GM21515 (cell line): ENCODE data around the gene PIGX.

Source experiments
- ATAC-seq: cut with Tn5 transposase; IDR thresholded peaks from one replicate; pipeline ENCODE4 v1.9.1; 2021; ENCODE audit not compliant: unreplicated experiment

The PIGX gene

DNA sequence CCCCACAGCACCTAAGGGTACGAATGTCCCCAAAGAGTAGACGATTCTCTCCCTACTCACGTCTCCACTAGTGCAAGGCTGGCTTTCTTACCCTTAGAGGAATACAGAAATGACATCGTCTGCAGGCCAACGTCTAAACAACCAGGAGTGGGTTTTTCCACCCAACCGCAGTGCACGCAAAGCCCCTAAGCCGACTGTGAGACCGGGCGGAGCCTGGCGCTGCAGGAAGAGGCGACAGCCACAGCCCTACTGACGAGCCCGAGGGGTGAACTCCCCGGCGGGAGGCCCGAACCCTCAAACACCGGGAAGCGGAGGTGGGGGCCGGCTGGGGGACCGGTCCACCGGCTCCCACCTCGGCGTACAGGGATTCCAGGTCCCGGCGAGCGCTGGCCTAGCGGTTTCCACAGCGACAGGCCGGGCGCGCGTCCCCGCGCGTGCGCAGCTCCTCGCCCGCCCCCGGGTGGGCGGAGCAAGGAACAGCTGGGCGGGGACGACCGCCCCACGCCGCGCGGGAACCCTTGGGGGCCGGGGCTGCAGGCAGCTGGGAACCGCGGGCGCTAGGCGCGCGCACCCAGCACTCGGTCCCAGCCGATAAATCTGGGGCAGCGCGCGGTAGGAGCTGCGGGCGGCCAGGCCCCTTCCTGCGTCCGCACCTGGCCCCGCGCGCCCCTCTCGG lies at the start of gene PIGX, which contains the start of gene CEP19:
TSS of gene PIGX (plus strand) at position 540 of the 676 bp plus-strand sequence.
TSS of gene CEP19 (minus strand) at position 413 of the 676 bp plus-strand sequence. CDS start 3,593 bp downstream, outside the sequence.
- peak; percentile 82 for ATAC-seq

DNA sequence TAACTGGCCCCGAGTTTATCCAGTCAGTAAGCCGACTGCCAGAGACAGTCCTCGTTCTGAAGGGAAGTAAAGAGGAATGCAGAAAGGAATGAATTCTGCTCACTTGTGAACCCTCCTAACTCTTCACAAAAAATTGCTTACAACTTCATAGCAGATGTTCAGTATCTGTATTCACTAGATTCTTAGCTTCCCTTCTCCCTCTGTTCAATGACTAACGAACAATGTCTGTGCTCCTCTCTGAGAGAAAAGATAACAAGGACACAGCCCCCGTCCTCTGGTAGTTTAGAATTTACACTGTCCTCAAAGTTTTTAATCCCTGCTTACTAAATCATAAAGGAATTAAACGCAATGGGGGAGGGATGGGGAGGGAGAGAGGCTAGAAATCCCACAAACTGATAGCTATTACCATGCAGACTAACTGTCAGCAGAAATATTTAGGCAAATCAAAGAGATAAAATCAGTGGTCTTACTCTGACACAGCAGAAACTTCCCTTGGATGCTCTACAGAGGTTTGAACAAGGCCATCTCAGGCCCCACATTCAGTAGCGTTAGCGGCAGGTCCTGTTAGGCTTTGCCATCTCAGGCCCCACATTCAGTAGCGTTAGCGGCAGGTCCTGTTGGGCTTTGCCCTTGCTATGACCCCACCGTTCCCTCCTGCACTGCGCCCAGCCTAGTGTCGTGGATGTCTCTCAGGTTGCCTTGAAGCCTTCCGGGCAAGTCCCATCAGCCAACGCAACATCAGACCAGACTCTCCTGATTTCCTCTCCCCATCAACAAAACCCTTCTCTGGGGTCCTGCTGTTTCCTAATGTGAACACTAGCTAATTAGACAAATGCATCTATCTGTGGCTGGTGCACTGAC lies 49.2 kb upstream of the PIGX start:
- no peak for ATAC-seq

DNA sequence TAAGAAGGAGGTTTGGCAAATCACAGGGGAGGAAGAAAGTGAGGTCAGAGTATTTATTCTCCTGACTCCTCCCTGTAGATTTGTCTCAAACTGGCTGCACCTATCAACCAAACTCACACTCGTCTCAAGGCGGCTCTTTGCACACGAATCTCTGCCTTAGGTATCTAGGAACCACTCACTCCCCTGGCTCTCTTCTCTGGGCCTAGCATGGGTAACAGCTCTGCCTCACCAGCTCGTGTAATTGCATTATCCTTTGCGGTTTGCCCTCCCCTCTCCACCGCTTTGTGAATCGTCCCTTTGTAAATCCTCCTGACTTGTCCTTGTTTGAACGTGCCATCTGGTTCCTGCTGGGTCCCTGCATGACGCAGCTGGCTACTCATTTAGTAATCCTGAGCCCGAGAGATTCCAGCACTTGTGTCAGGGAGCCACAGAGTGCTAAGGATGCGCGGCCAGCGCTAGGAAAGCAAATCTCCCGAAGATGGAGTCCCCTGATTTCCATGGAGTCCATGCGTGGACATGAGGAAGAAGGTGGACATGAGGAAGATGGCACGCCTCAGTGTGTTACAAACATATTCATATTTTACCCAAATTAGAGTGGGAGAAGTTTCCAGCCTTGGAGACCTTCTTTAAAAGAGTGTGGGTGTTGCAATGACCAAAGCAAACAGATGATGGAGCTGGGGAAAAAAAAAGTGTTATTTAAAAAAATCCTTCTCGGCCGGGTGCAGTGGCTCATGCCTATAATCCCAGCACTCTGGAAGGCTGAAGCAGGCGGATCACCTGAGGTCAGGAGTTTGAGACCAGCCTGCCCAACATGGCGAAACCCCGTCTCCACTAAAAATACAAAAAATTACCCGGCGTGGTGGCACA lies 45.9 kb upstream of the PIGX start:
- ATAC-seq, result no peak

DNA sequence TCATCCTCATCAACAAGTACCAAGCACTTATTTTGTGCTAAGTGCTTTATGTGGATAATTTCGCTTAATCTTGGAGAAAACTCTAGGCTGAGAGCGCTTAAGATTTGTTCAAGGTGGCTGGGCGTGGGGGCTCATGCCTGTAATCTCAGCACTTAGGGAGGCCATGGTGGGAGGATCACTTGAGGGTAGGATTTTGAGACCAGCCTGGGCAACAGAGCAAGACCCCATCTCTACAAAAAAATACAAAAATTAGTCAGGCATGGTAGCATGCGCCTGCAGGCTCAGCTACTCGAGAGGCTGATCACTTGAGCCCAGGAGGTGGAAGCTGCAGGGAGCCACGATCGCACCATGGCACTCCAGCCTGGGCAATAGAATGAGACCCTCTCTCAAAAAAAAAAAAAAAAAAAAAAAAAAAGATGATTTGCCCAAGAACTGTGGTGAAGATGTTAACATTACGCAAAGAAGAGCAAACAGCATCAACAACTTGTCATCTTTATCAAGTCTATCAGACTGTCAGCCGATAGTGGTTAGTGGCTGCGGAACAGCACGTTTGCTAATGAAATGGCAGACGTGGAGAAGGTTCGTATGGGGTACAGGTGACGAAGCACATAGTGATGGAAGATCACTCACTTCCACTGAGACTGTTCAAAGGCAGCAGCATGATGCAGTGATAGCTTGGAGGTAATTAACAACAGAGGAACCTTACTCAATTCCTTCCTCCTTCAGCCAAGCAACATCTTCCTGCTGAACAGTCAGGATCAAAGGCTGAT lies 44.9 kb upstream of the PIGX start:
- no peak for ATAC-seq

DNA sequence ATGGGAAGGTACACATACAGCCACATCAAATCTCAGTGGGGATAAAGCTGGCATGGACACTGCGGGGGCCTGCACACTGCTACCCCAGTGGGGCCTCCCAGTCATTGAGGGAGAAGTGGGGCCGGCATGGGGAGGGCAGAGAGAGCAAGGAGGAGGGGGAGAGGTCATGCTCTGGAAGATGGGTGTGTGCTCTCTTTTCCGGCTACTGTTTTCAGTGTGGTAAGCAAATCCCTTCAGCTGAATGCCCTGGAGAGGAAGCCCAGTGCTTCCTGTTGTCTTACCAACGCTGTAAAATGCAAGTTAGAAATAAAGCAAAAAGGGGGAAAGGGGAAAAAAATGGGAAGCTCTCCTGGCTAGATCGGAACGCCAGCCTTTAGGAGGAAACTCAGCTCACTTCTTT lies 41.8 kb upstream of the PIGX start:
- ATAC-seq, result no peak

DNA sequence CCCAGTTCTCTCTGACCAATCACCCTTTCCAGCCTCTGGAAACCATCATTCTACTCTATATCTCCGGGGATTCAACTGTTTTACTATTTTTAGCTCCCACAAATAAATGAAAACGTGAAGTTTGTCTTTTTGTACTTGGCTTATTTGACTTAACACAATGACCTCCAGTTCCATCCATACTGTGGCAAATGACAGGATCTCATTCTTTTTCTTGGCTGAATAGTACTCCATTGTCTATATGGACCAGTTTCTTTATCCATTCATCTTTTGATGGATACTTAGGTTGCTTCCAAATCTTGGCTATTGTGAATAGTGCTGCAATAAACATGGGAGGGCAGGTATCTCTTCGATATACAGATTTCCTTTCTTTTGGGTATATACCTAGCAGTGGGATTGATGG lies 38.5 kb upstream of the PIGX start:
- ATAC-seq, result no peak

DNA sequence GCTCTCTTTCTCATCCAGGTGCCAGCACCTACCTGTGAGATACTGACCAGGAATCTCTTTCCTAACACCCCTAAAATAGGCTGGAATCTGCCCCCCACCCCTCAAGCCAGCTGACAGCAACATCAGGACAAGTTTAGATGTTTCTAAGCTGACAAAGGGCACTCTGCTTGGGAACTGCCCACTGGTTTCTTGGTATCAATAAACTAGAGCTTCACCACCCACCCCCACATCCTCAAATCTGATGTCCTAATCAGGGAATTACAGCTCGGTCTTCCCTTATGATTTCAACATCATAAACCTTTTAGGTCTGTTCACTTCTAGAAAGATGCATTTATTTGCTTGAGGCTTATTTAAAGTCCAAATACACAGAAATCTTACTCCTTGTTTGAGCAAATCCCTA lies 34.8 kb upstream of the PIGX start:
- no peak for ATAC-seq

DNA sequence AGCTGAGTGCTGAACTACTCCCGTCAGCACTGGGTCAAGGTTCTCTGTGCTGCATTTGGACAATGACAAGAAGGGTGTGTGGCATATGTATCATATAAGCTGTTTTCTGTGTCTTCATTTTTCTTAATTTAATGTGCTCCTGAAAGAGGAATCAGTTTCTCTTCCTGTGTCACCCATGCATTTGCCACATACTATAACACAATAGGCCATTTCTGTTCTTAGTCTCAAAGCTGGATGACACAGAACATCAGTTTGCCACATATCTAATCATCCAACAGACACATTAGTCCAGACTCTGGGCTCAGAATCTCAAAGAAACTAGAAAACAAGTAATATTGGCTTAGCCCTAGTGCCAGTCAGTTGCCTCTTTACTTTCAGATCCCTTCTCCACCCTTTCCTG lies 34.2 kb upstream of the PIGX start:
- no peak for ATAC-seq

DNA sequence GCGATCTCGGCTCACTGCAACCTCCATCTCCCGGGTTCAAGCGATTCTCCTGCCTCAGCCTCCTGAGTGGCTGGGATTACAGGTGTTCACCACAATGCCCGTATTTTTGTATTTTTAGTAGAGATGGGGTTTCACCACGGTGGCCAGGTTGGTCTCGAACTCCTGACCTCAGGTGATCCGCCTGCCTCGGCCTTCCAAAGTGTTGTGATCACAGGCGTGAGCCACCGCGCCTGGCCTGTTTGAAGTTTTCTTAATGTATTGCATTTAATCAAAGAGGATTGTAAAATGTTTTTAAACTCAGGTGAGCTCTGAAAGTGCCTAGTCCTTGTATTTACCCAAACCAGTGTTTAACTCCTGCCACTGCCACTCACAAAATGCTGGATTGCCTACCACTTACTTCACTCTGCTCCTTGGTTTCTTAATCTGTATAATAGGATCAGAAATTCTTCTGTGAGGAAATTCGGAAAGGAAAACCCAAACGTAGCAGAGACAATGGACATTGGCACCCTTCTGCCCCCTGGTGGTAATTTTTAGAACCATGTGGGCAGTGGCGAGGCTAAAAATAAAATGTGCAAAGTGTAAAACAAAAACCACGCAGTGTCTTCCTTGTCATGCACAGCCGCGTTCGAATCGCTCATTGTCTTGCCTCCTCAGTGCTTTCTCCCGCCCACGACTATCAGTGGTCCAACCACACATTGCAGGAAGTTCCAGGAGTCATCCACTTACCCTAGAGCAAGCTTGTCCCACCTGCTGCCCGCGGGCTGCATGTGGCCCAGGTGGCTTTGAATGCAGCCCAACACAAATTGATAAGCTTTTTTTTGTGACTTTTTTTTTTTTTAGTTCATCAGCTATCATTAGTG lies 27.4 kb upstream of the PIGX start:
- peak; percentile 88 for ATAC-seq

DNA sequence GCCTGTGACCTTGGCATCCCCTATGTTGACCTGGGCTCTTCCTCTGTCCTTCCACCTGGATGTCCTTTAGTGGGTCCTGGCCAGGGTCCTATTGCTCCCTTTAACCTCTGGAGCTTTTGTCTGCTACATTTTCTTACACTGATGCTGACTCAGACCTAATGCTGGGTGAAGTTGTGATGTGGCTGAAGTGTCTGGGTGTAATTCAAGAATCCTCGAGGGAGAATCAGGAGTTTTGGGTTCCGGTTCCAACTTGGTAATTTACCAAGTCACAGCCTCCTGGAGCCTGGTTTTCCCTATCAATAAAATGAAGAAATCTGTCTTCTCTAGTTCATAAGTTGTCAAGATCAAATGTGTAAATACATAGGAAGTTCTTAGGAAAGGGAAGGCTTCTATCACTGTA lies 25.7 kb upstream of the PIGX start:
- no peak for ATAC-seq

DNA sequence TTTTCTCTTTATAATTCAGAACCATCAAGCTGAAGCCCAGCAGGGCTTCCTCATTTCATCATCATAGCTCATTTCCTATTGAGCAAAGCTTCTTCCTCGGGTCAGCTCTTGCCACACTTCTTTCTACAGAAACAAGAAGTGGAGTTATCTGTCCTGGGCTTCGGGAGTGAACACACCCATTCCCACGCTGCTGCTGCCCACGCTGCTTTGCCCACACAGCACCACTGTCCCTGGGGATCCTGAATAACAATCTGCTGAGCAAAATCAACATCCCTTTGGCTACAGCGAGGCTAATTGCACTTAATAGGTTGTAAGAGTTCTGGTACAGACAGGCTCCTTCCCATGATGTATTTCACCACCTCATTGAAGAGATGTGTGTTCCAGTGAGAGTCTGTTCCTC lies 23.8 kb upstream of the PIGX start:
- ATAC-seq, result no peak

DNA sequence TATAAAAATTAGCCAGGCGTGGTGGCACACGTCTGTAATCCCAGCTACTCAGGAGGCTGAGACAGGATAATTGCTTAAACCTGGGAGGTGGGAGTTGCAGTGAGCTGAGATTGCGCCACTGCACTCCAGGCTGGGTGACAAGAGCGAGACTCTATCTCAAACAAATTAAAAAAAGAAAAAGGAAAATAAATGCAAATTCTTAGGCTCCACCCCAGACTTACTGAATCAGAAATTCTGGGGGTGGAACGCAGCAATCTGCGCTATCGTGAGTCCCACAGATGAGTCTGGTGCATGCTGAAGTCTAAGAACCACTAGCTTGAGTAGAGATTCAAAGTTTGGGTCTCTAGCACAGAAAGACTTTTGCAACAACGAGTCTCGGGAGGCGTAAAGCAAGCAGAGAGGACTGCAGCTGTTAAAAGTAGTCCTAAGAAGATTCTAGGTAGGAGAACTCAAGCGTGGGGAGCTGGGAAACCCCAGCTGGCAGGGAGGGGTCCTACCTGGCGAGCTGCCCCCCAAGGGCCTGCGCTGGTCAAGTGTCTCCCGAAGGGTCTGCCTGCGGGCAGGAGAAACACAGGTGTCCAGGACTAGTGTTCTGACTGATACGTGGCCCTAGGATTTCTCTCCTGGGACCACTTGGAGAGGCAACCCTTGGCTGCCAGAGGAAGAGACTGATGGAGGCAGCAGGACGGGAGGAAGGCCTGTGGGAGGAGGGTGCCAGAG lies 22.1 kb upstream of the PIGX start:
- no peak for ATAC-seq

DNA sequence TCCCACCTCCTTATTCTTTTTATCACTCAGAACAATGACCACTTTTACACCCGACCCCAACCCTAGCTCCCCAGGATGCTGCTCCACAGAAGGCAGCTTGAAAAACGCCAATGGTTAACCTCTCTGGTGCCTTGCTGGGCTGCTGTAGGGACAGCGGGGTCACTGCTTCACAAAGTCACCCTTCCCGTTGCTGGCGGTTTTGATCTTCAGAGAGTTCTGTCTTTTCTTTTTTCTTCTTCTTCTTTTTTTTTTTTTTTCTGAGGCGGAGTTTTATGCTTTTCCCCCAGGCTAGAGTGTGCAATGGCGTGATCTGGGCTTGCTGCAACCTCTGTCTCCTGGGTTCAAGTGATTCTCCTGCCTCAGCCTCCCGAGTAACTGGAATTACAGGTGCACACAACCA lies 20.8 kb upstream of the PIGX start:
- no peak for ATAC-seq

DNA sequence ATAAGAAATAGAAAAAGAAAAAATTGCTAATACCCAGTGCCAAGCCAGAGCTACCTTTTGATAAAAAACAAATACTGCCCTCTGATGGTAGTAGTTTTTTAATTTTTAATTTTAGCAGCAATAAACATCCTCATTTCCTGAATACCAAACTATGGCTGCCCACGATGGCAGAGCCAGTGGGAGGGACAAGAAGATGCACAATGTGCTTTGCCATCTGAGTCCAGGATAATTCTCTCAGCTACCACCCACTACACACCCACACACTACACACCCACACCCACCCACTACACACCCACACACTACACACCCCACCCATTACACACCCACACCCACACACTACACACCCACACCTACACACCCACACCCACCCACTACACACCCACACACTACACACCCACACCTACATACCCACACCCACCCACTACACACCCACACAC lies 18.0 kb upstream of the PIGX start:
- no peak for ATAC-seq

DNA sequence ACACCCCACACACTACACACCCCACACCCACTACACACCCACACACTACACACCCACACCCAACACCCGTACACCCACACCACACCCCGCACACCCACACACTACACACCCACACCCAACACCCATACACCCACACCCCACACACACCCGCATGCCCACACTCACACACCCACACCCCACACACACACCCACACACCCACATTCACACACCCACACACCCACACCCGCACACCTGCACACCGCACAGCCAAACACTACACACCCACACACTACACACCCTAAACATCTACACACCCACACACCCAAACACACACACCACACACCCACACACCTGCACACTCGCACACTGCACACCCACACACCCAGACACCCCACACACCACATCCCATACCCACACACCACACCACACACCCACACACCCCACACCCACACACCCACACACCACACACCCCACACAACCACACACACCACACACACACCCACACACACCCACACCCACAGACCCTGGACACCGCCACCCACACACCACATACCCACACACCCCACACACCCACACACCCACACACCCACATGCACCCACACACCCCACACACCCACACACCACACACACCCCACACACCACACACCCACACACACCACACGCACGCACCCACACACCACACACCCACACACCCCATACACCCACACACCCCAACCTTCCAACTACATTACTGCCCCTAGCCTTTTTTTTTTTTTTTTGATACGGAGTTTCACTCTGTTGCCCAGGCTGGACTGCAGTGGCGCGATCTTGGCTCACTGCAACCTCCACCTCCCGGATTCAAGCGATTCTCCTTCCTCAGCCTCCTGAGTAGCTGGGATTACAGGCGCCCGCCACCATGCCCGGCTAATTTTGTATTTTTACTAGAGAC lies 17.0 kb upstream of the PIGX start:
- no peak for ATAC-seq

DNA sequence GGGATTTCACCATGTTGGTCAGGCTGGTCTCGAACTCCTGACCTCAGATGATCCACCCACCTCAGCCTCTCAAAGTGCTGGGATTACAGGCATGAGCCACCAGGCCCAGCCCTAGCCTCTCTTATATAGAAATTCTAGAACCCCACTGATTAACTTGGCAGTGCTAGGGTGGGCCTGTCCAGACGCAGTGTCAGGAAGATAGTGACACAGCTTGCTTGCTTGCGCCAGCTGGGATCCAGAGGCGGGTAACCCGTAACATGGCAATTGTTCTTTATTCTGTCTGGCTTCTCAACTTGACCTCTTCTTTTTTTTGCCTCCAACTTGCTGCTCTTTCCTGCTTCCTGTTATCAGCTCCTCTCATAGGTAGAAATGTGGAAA lies 16.3 kb upstream of the PIGX start:
- ATAC-seq, result no peak

DNA sequence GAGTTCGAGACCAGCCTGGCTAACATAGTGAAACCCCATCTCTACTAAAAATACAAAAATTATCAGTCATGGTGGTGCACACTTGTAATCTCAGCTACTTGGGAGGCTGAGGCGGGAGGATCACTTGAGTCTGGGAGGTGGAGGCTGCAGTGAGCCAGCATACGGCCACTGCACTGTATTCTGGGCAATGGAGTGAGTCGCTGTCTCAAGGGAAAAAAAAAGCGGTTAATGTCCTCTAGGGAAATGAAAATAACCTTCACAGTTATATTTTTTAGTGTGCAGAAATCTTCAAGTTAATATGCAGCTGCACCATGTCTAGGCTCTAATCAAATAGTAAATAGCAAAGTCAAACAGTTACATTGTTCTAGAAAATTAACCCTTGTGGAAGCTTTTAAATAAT lies 14.9 kb upstream of the PIGX start:
- no peak for ATAC-seq

DNA sequence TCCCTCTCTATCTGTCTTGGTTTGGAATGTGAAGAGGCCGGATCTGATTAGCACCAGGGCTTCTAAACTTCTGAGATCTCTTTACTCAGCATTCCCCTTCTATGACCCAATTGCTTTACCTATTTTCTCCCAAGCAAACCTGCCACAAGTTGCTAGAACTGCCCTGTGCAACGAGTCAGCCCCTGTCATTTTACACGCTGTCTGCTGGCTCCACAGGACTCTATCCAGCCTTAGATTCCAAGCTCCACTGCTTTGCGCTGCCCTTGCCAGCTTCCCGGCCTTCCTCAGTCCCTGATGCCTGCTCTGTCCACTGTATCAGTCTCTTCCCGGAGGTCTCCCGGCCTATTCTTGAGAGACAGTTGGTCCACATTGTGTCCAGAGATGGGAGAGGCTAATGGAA lies 12.4 kb upstream of the PIGX start:
- ATAC-seq, result no peak
